Stomach (tissue), 4 donors: ENCODE measurements around the gene PPP2R5C.

Source experiments
- CTCF ChIP-seq, 7 experiments: fragments of 450-650 bp in 4 of 7; fragments of 200-600 bp in 3 of 7; sonication (generic) in 3 of 7; IDR thresholded peaks; one replicate each; pipeline ENCODE4 v1.5.1; 2016 to 2019; ENCODE audit warnings: antibody characterized with exemption in 7 of 7, control low read depth in 2 of 7, mild to moderate bottlenecking in 1 of 7
- POLR2A ChIP-seq, 4 donors: fragments of 450-650 bp; IDR thresholded peaks; one replicate each; pipeline ENCODE4 v1.6.1; 2016; ENCODE audit warnings: antibody characterized with exemption in 4 of 4, control low read depth in 2 of 4, mild to moderate bottlenecking in 1 of 4, moderate library complexity in 1 of 4

- no peak for TF ChIP-seq CTCF (IDR thresholded peaks at IDR 0.05)
- no peak for TF ChIP-seq POLR2A (IDR thresholded peaks at IDR 0.05)
These were observed 101.2 kb downstream of the PPP2R5C start for GRCh38 chr14:101862711-101863110.
